ENCODE measurements around the gene NKX1-2.

- TF ChIP-seq, protein P1, sequence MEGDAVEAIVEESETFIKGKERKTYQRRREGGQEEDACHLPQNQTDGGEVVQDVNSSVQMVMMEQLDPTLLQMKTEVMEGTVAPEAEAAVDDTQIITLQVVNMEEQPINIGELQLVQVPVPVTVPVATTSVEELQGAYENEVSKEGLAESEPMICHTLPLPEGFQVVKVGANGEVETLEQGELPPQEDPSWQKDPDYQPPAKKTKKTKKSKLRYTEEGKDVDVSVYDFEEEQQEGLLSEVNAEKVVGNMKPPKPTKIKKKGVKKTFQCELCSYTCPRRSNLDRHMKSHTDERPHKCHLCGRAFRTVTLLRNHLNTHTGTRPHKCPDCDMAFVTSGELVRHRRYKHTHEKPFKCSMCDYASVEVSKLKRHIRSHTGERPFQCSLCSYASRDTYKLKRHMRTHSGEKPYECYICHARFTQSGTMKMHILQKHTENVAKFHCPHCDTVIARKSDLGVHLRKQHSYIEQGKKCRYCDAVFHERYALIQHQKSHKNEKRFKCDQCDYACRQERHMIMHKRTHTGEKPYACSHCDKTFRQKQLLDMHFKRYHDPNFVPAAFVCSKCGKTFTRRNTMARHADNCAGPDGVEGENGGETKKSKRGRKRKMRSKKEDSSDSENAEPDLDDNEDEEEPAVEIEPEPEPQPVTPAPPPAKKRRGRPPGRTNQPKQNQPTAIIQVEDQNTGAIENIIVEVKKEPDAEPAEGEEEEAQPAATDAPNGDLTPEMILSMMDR (IDR thresholded peaks at IDR 0.05): no peak
- TF ChIP-seq ZFX (IDR thresholded peaks at IDR 0.05; ENCODE audit: borderline replicate concordance): no peak
Measured at GRCh38 chr10:124482876-124483275, 33.0 kb upstream of the NKX1-2 start.
